Ovary (tissue), 3 donors: ENCODE results near the gene EBF4.

Experiments used
- EP300 ChIP-seq: sonication (generic); formaldehyde crosslinking; IDR thresholded peaks from one replicate; pipeline ENCODE4 v1.6.1; 2017; ENCODE audit warnings: antibody characterized with exemption
- POLR2A ChIP-seq: fragments of 450-650 bp; IDR thresholded peaks from one replicate; pipeline ENCODE4 v1.6.1; 2017; ENCODE audit warnings: antibody characterized with exemption, mild to moderate bottlenecking, moderate library complexity
- TF ChIP-seq, protein P1 (sequence below), 3 donors: fragments of 450-650 bp in 2 of 3; fragments of 200-600 bp in 1 of 3; IDR thresholded peaks; one replicate each; pipeline versions ENCODE4 v1.5.1 to v1.8.0; 2016 to 2022; ENCODE audit warnings: antibody characterized with exemption in 3 of 3, mild to moderate bottlenecking in 1 of 3
- donor health status: DM: no; HTN: no; CAD: no.

DNA sequence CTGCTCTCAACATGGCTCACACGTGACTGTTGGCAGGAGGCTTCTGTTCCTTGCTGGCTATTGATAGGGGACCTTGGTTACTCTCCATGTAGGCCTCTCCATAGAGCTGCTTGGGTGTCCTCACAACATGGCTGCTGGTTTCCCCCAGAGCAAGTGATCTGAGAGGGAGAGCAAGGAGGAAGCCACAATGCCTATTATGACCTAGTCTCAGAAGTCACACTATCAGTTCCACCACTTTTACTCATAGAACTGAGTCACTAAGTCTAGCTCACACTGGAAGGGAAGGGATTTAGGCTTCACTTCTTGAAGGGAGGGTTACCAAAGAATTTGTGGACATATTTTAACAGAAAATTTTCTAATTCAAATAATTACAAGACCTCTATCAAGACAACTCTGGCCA, 48.9 kb upstream of the EBF4 start:
- TF ChIP-seq, protein P1, sequence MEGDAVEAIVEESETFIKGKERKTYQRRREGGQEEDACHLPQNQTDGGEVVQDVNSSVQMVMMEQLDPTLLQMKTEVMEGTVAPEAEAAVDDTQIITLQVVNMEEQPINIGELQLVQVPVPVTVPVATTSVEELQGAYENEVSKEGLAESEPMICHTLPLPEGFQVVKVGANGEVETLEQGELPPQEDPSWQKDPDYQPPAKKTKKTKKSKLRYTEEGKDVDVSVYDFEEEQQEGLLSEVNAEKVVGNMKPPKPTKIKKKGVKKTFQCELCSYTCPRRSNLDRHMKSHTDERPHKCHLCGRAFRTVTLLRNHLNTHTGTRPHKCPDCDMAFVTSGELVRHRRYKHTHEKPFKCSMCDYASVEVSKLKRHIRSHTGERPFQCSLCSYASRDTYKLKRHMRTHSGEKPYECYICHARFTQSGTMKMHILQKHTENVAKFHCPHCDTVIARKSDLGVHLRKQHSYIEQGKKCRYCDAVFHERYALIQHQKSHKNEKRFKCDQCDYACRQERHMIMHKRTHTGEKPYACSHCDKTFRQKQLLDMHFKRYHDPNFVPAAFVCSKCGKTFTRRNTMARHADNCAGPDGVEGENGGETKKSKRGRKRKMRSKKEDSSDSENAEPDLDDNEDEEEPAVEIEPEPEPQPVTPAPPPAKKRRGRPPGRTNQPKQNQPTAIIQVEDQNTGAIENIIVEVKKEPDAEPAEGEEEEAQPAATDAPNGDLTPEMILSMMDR (IDR thresholded peaks at IDR 0.05) = no peak
- no peak for TF ChIP-seq POLR2A
- no peak for TF ChIP-seq EP300
